Ishikawa (cell line): ENCODE data around the gene CCDC68.

Experiments used
- EGR1 ChIP-seq: IDR thresholded peaks from 2 replicates; pipeline ENCODE4 v1.6.1; 2012
- EP300 ChIP-seq: IDR thresholded peaks from 2 replicates; pipeline ENCODE4 v1.6.1; 2012; ENCODE audit warnings: borderline replicate concordance
- NFIC ChIP-seq: IDR thresholded peaks from 2 replicates; pipeline ENCODE4 v1.6.1; 2012
- TEAD4 ChIP-seq: IDR thresholded peaks from 2 replicates; pipeline ENCODE4 v1.6.1; 2012
- YY1 ChIP-seq: IDR thresholded peaks from 2 replicates; pipeline ENCODE4 v1.6.1; 2012; ENCODE audit warnings: low read depth
- ZBTB7A ChIP-seq: IDR thresholded peaks from 2 replicates; pipeline ENCODE4 v1.6.1; 2012; ENCODE audit warnings: low read depth
- TF ChIP-seq, protein P1 (sequence below): IDR thresholded peaks from 2 replicates; pipeline ENCODE4 v1.6.1; 2012; ENCODE audit warnings: low read depth, mild to moderate bottlenecking

DNA sequence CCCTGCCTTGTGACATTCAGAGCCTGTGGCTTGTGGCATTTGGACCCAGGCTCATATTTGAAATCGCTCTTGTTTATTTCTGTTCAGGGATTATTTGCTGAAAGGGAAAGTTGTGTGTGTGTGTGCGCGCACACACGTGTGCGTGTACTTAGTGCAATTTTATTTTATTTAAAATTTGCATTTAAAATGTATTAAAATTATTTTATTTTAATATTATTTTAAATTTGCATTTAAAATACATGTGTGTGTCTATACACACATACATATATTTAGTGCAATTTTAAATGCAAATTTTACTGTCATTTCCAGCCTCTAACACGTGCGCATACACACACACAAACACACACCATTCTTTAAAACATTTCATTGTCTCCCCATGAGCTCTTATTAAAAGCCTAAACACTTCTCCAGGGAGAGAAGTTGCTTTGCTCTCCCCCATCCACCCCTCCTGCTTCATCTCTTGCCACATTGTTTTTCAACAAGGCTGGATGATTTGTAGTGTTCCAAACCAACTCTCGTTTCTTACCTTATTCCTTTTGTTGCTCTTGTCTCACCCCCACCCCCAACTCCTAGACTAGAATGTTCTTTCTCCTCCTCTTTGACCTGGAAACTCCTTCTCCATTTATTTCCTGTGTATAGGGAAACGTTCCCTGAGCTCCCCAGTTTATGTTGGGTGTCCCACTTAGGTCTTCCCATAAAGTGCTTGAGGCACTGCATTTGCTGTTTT is 3.8 kb upstream of the CCDC68 start:
- TF ChIP-seq ZBTB7A (no peak), EP300 (no peak), NFIC (no peak), TEAD4 (no peak), YY1 (no peak), EGR1 (no peak)
- TF ChIP-seq, protein P1, sequence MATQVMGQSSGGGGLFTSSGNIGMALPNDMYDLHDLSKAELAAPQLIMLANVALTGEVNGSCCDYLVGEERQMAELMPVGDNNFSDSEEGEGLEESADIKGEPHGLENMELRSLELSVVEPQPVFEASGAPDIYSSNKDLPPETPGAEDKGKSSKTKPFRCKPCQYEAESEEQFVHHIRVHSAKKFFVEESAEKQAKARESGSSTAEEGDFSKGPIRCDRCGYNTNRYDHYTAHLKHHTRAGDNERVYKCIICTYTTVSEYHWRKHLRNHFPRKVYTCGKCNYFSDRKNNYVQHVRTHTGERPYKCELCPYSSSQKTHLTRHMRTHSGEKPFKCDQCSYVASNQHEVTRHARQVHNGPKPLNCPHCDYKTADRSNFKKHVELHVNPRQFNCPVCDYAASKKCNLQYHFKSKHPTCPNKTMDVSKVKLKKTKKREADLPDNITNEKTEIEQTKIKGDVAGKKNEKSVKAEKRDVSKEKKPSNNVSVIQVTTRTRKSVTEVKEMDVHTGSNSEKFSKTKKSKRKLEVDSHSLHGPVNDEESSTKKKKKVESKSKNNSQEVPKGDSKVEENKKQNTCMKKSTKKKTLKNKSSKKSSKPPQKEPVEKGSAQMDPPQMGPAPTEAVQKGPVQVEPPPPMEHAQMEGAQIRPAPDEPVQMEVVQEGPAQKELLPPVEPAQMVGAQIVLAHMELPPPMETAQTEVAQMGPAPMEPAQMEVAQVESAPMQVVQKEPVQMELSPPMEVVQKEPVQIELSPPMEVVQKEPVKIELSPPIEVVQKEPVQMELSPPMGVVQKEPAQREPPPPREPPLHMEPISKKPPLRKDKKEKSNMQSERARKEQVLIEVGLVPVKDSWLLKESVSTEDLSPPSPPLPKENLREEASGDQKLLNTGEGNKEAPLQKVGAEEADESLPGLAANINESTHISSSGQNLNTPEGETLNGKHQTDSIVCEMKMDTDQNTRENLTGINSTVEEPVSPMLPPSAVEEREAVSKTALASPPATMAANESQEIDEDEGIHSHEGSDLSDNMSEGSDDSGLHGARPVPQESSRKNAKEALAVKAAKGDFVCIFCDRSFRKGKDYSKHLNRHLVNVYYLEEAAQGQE, result no peak
